H1 (cell line): Measurements from ENCODE around the gene COL20A1. TPM values are rescaled to one million over a fixed set of nuclear protein-coding genes. Genes with fewer than 3 reads are reported as not detected.

ENCODE experiments used
- CTCF ChIA-PET: fragments of 300-600 bp; sonication (Branson Sonifier 250); formaldehyde crosslinking; loops from one replicate; lab custom pipeline; 2021; ENCODE audit not compliant: partially characterized antibody; lab: Charles Lee
- POLR2A ChIA-PET: fragments of 300-600 bp; sonication (Branson Sonifier 250); formaldehyde crosslinking; loops from one replicate; lab custom pipeline; 2021; ENCODE audit warnings: inconsistent platforms; ENCODE audit not compliant: partially characterized antibody; lab: Charles Lee
- DNase-seq, 2 experiments: peaks; one replicate each; pipeline versions ENCODE4 v3.0.0 to v3.0.0-alpha.2; 2010 to 2022; ENCODE audit warnings: low spot score in 2 of 2, low read depth in 1 of 2, mixed read lengths in 1 of 2
- FAIRE-seq: peaks from 2 replicates; lab custom pipeline; 2011; peaks lifted over from hg19 to GRCh38; lab: Jason Lieb, UNC
- H2AFZ ChIP-seq: 2 replicates; pipeline ENCODE4 v1.8.1; 2012; ENCODE audit warnings: low read length, inconsistent platforms
- H2AK5ac ChIP-seq: 2 replicates; pipeline ENCODE4 v1.6.1; 2013; ENCODE audit warnings: low read depth, low read length
- H2BK120ac ChIP-seq: replicated peaks from 2 replicates; pipeline ENCODE3; 2013; ENCODE audit warnings: low read depth, low read length, inconsistent platforms
- H2BK12ac ChIP-seq: 2 replicates; pipeline ENCODE4 v1.6.1; 2013; ENCODE audit warnings: low read depth, low read length
- H2BK15ac ChIP-seq: 2 replicates; pipeline ENCODE4 v1.6.1; 2013; ENCODE audit warnings: low read length
- H2BK20ac ChIP-seq: 2 replicates; pipeline ENCODE4 v1.6.1; 2013; ENCODE audit warnings: low read length
- H2BK5ac ChIP-seq: 2 replicates; pipeline ENCODE4 v1.6.1; 2013; ENCODE audit warnings: low read depth, low read length
- H3K14ac ChIP-seq: 2 replicates; pipeline ENCODE4 v1.6.1; 2013; ENCODE audit warnings: inconsistent platforms; ENCODE audit not compliant: insufficient read length
- H3K18ac ChIP-seq: 2 replicates; pipeline ENCODE4 v1.6.1; 2013; ENCODE audit warnings: low read length; ENCODE audit errors: extremely low read depth
- H3K23ac ChIP-seq: 2 replicates; pipeline ENCODE4 v1.6.1; 2013; ENCODE audit warnings: inconsistent platforms; ENCODE audit not compliant: insufficient read length
- H3K23me2 ChIP-seq: 2 replicates; pipeline ENCODE4 v1.6.1; 2013; ENCODE audit warnings: low read depth, low read length
- H3K27ac ChIP-seq: 2 replicates; pipeline ENCODE4 v1.6.1; 2011; ENCODE audit warnings: low read depth, low read length, inconsistent platforms
- H3K27me3 ChIP-seq, 4 experiments: replicated peaks in 1 of 4; 1 replicate in 1 of 4; 2 replicates in 3 of 4; pipeline versions ENCODE4 v1.6.1 to v1.8.1; 2011 to 2013; ENCODE audit warnings: low read length in 3 of 4, mild to moderate bottlenecking in 3 of 4, inconsistent platforms in 2 of 4, mixed read lengths in 2 of 4, moderate library complexity in 1 of 4; ENCODE audit not compliant: control insufficient read depth in 3 of 4, insufficient read depth in 3 of 4; ENCODE audit errors: extremely low read depth in 1 of 4
- H3K36me3 ChIP-seq, 4 experiments: 2 replicates each; pipeline versions ENCODE4 v1.6.1 to v1.8.1; 2011 to 2013; ENCODE audit warnings: mild to moderate bottlenecking in 4 of 4, low read length in 3 of 4, moderate library complexity in 2 of 4, control low read depth in 1 of 4, inconsistent platforms in 1 of 4; ENCODE audit not compliant: insufficient read depth in 4 of 4, control insufficient read depth in 2 of 4
- H3K4ac ChIP-seq: replicated peaks from 2 replicates; pipeline ENCODE3; 2013; ENCODE audit warnings: low read length, low read depth, mixed read lengths, inconsistent platforms; ENCODE audit not compliant: insufficient read length
- H3K4me1 ChIP-seq, 4 experiments: replicated peaks in 1 of 4; 1 replicate in 1 of 4; 2 replicates in 3 of 4; pipeline versions ENCODE4 v1.6.1 to v1.8.1; 2011 to 2013; ENCODE audit warnings: low read length in 3 of 4, inconsistent platforms in 2 of 4, mixed read lengths in 1 of 4; ENCODE audit not compliant: insufficient read depth in 4 of 4, control insufficient read depth in 3 of 4
- H3K4me2 ChIP-seq, 2 experiments: 2 replicates each; pipeline versions ENCODE4 v1.6.1 to v1.8.1; 2011 to 2013; ENCODE audit warnings: low read depth in 2 of 2, low read length in 2 of 2, control low read depth in 1 of 2, inconsistent platforms in 1 of 2, mild to moderate bottlenecking in 1 of 2; ENCODE audit not compliant: insufficient read depth in 1 of 2
- H3K4me3 ChIP-seq, 4 experiments: fragments of 200-600, 300-600 bp in 1 of 4; sonication (generic), shearing (Covaris generic), sonication (Bioruptor Twin) in 1 of 4; 2 replicates each; pipeline versions ENCODE4 v1.5.1 to v1.8.1; 2011 to 2016; ENCODE audit warnings: low read length in 4 of 4, low read depth in 3 of 4, control low read depth in 2 of 4, inconsistent platforms in 2 of 4, mild to moderate bottlenecking in 2 of 4, mixed read lengths in 1 of 4, moderate library complexity in 1 of 4; ENCODE audit not compliant: insufficient read depth in 2 of 4; ENCODE audit errors: extremely low read depth in 1 of 4
- H3K56ac ChIP-seq: replicated peaks from 2 replicates; pipeline ENCODE3; 2013; ENCODE audit warnings: low read depth, mild to moderate bottlenecking, mixed read lengths, low read length, inconsistent platforms; ENCODE audit not compliant: insufficient read length
- H3K79me1 ChIP-seq: 2 replicates; pipeline ENCODE4 v1.6.1; 2013; ENCODE audit warnings: low read depth, low read length, control low read depth
- H3K79me2 ChIP-seq, 2 experiments: 2 replicates each; pipeline versions ENCODE4 v1.6.1 to v1.8.1; 2012 to 2013; ENCODE audit warnings: low read length in 2 of 2, mild to moderate bottlenecking in 2 of 2, inconsistent platforms in 1 of 2; ENCODE audit not compliant: insufficient read depth in 2 of 2, control insufficient read depth in 1 of 2
- H3K9ac ChIP-seq, 4 experiments: replicated peaks in 1 of 4; 1 replicate in 1 of 4; 2 replicates in 3 of 4; pipeline versions ENCODE4 v1.6.1 to v1.8.1; 2011 to 2013; ENCODE audit warnings: low read depth in 3 of 4, low read length in 3 of 4, control low read depth in 2 of 4, mild to moderate bottlenecking in 2 of 4, moderate library complexity in 2 of 4, inconsistent platforms in 1 of 4; ENCODE audit errors: extremely low read depth in 1 of 4
- H3K9me3 ChIP-seq, 2 experiments: 2 replicates each; pipeline versions ENCODE4 v1.6.1 to v1.8.1; 2012 to 2013; ENCODE audit warnings: mild to moderate bottlenecking in 2 of 2, moderate library complexity in 2 of 2, control low read depth in 1 of 2, inconsistent platforms in 1 of 2, low read depth in 1 of 2, low read length in 1 of 2, mixed read lengths in 1 of 2; ENCODE audit not compliant: insufficient read depth in 2 of 2
- H4K20me1 ChIP-seq, 2 experiments: replicated peaks in 1 of 2; 2 replicates each; pipeline versions ENCODE3 to v1.8.1; 2011 to 2013; ENCODE audit warnings: inconsistent platforms in 2 of 2, low read length in 2 of 2, mild to moderate bottlenecking in 1 of 2; ENCODE audit not compliant: insufficient read depth in 2 of 2, control insufficient read depth in 1 of 2
- H4K5ac ChIP-seq: 2 replicates; pipeline ENCODE4 v1.6.1; 2013; ENCODE audit warnings: low read length, low read depth, mixed read lengths, inconsistent platforms; ENCODE audit not compliant: insufficient read length
- H4K8ac ChIP-seq: 2 replicates; pipeline ENCODE4 v1.8.0; 2013; ENCODE audit warnings: mild to moderate bottlenecking, moderate library complexity, low read length, inconsistent platforms; ENCODE audit not compliant: insufficient read depth; ENCODE audit errors: extremely low read depth
- H4K91ac ChIP-seq: replicated peaks from 2 replicates; pipeline ENCODE3; 2013; ENCODE audit warnings: low read length, mixed read lengths, inconsistent platforms; ENCODE audit not compliant: insufficient read length
- CHD1 ChIP-seq: IDR thresholded peaks from 2 replicates; pipeline ENCODE4 v1.6.1; 2012; ENCODE audit warnings: low read depth, low read length, improper control_type of control experiment
- KDM1A ChIP-seq: fragments of 200-600, 300-600 bp; sonication (generic); IDR thresholded peaks from 2 replicates; pipeline ENCODE4 v1.7.1; 2016; ENCODE audit warnings: mild to moderate bottlenecking, low read length, borderline replicate concordance
- KDM5A ChIP-seq: fragments of 200-600 bp; IDR thresholded peaks from 2 replicates; pipeline ENCODE4 v1.7.1; 2012; ENCODE audit warnings: mild to moderate bottlenecking, low read length, inconsistent platforms, mixed read lengths
- SP2 ChIP-seq: IDR thresholded peaks from 2 replicates; pipeline ENCODE4 v1.6.1; 2012; ENCODE audit warnings: mild to moderate bottlenecking, low read length, inconsistent platforms
- WGBS, 2 experiments: shearing (Covaris generic) in 1 of 2; methylation state at CpG; one replicate each; pipeline versions ENCODE4 v1.1.6 to v1.1.7; 2013 to 2015; ENCODE audit warnings: low lambda C conversion rate in 2 of 2, mixed read lengths in 2 of 2, inconsistent platforms in 1 of 2, low coverage in 1 of 2, missing lambda C conversion rate in 1 of 2; ENCODE audit not compliant: insufficient replicate concordance in 2 of 2, insufficient coverage in 1 of 2, insufficient read length in 1 of 2; ENCODE audit errors: extremely low coverage in 1 of 2, missing lambda C conversion rate in 1 of 2; 5-methylcytosine and 5-hydroxymethylcytosine counted together
- polyA plus RNA-seq, 7 experiments: library from polyadenylated mRNA; depleted of rRNA in 3 of 7; stranded (reverse) in 5 of 7; unstranded in 2 of 7; fragments of >200 nt in 5 of 7; fragments of 200-250 nt in 2 of 7; gene quantifications; 1 replicate in 5 of 7; 2 replicates in 1 of 7; 4 replicates in 1 of 7; pipeline versions ENCODE4 v1.2.1 to v1.2.3, GENCODE V29; 2011 to 2013; ENCODE audit warnings: missing spikeins in 2 of 7, mixed read lengths in 2 of 7
- total RNA-seq: library from RNA; stranded (reverse); fragmentation: NEBNext Ultra II Directional; extraction: Animal tissue kit (Norgen Biotek cat#: 25700); gene quantifications from 2 replicates; pipeline ENCODE4 v1.2.1, GENCODE V29; 2021

The COL20A1 gene
- total and polyA plus RNA-seq, 2 of the 8 experiments (the other 6 are each of a cell fraction or from before 2014, with no cell fraction given) = 0.19 to 0.21 TPM

DNA sequence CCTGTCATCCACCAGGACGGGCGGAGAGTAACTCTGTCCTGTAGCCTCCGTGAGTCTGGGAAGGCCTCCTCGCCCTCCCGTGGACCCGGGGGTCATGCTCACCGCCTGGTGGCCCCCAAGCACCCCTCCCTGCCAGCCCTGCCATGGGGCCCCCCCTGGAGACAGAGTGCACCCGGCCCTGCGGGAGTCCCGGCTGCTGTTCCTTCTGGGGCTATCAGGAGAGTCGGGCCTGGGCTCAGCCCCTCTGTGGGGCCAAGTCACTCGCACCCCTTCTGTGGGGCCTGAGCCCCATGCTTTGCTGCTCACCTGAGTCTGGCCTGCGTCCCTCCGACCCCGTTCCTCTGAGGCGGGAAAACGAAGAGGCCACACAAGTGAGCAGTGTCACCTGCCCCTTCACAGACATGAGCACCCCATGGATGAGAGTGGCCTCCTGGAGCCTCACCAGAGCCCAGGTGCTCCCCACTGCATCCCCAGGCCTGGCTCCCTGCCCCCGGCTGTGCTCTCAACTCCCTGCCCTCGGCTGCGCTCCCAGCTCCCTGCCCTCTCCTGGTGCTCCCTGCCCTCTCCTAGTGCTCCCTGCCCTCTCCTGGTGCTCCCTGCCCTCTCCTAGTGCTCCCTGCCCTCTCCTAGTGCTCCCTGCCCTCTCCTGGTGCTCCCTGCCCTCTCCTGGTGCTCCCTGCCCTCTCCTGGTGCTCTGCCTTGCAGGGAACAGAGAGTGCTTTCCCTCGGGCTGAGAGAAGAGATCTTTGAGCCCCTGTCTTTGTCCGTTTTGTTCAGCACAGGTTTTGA, 72.8 kb downstream of the COL20A1 start:
- peaks cover 0 to 20% (median 12%) of the 10 kb centered on the region in 4 experiments; a peak in 5 of 7 replicates for H3K27me3 ChIP-seq
- no peak overlapping the region for H2BK120ac ChIP-seq
- H2BK12ac ChIP-seq = no peak overlapping the region
- no peaks in the 10 kb centered on the region for H3K9me3 ChIP-seq
- peak overlapping the region; percentile 7; the same call in 1 of the 2 replicates for H3K18ac ChIP-seq
- no peak overlapping the region for H3K14ac ChIP-seq
- H2BK5ac ChIP-seq = no peak overlapping the region
- H3K4me2 ChIP-seq = no peak overlapping the region
- CTCF ChIA-PET = interaction anchor here (0.8 to 3.8 kb wide), 4 partner anchors 12 to 142 kb away, joined by 3 to 20 read pairs (median 15); no protein-coding TSS in a partner anchor
- H3K27ac ChIP-seq = no peak overlapping the region
- no peaks in the 10 kb centered on the region for H4K20me1 ChIP-seq
- peaks cover 9% of the 10 kb centered on the region; the same call in 1 of the 2 replicates for H3K23me2 ChIP-seq
- no peak overlapping the region for H3K4ac ChIP-seq
- peaks cover 0 to 16% (median 10%) of the 10 kb centered on the region in 4 experiments; a peak in 6 of 7 replicates for H3K4me1 ChIP-seq
- no peak overlapping the region for H4K5ac ChIP-seq
- POLR2A ChIA-PET = interaction anchor here (1.0 kb wide), 1 partner anchor 12 kb away, joined by 6 read pairs; no protein-coding TSS in a partner anchor
- no peak for TF ChIP-seq KDM1A
- TF ChIP-seq CHD1 = no peak
- TF ChIP-seq KDM5A = no peak
- TF ChIP-seq SP2 = no peak
- TF ChIP-seq, all 59 proteins: peak for 0
- H2AK5ac ChIP-seq = no peak overlapping the region
- H3K23ac ChIP-seq = no peak overlapping the region
- H2BK20ac ChIP-seq = no peak overlapping the region
- no peaks in the 10 kb centered on the region for H3K79me2 ChIP-seq
- H4K8ac ChIP-seq = 0 out of 2 replicates have a peak overlapping the region, but pooled peaks have one; percentile 35
- H4K91ac ChIP-seq = no peak overlapping the region
- 86% methylated on average over 14 of the region's 22 CpGs; no CpG with 5 or more reads in 1 of the 2 experiments for WGBS, 2 experiments
- H2BK15ac ChIP-seq = no peak overlapping the region
- no peak overlapping the region for H2AFZ ChIP-seq
- H3K79me1 ChIP-seq = peaks cover 2% of the 10 kb centered on the region; the same call in 1 of the 2 replicates
- FAIRE-seq (no peak), DNase-seq (no peak)
- H3K9ac ChIP-seq = no peak overlapping the region
- H3K4me3 ChIP-seq = no peak overlapping the region
- H3K56ac ChIP-seq = no peak overlapping the region
- no peaks in the 10 kb centered on the region for H3K36me3 ChIP-seq
